A673 (cell line): ENCODE results near the gene KDM3B. TPM values are rescaled to one million over a fixed set of nuclear protein-coding genes. Genes with fewer than 3 reads are reported as not detected.
A peak's percentile ranks its signal among the peaks of the same experiment; 100 is the strongest.

Experiments
- BruUV-seq: library from RNA; stranded (reverse); fragments of 400-500 nt; replicated peaks from 2 replicates; lab custom pipeline; 2021; lab: Mats Ljungman, UMichigan
- CTCF ChIA-PET: fragments of 300-600 bp; sonication (Branson Sonifier 250); formaldehyde crosslinking; loops from one replicate; lab custom pipeline; 2022; ENCODE audit warnings: antibody characterized with exemption; lab: Charles Lee
- POLR2A ChIA-PET: fragments of 300-600 bp; sonication (Branson Sonifier 250); formaldehyde crosslinking; loops from one replicate; lab custom pipeline; 2022; ENCODE audit warnings: antibody characterized with exemption; ENCODE audit not compliant: low non-redundant PET; lab: Charles Lee
- DNase-seq: peaks from one replicate; pipeline ENCODE4 v3.0.0-alpha.2; 2015; ENCODE audit warnings: low spot score
- H3K27ac ChIP-seq: fragments of 200-600 bp; sonication (generic); 2 replicates; pipeline ENCODE4 v1.5.1; 2016; ENCODE audit warnings: mixed run types, low read depth, mild to moderate bottlenecking, mixed read lengths, antibody characterized with exemption, low read length; ENCODE audit not compliant: poor library complexity, severe bottlenecking
- H3K27me3 ChIP-seq: fragments of 200-600 bp; sonication (generic); replicated peaks from 2 replicates; pipeline ENCODE4 v1.6.1; 2017; ENCODE audit warnings: mixed run types, low read depth, mild to moderate bottlenecking, mixed read lengths, antibody characterized with exemption, low read length; ENCODE audit not compliant: insufficient read depth, poor library complexity
- H3K36me3 ChIP-seq: fragments of 200-600 bp; sonication (generic); 2 replicates; pipeline ENCODE4 v1.6.1; 2016; ENCODE audit warnings: mixed run types, mild to moderate bottlenecking, mixed read lengths, antibody characterized with exemption, low read length; ENCODE audit not compliant: insufficient read depth, poor library complexity, severe bottlenecking
- H3K4me1 ChIP-seq: fragments of 200-600 bp; sonication (generic); 2 replicates; pipeline ENCODE4 v1.6.1; 2017; ENCODE audit warnings: mixed run types, mild to moderate bottlenecking, mixed read lengths, antibody characterized with exemption, low read length; ENCODE audit not compliant: insufficient read depth, poor library complexity, severe bottlenecking
- H3K4me3 ChIP-seq: fragments of 200-600 bp; sonication (generic); 2 replicates; pipeline ENCODE4 v1.5.1; 2016; ENCODE audit warnings: low read depth, mixed run types, mild to moderate bottlenecking, mixed read lengths, low read length; ENCODE audit not compliant: poor library complexity, severe bottlenecking
- H3K9me3 ChIP-seq: fragments of 200-600 bp; sonication (generic); 2 replicates; pipeline ENCODE4 v1.6.1; 2016; ENCODE audit warnings: mixed run types, low read depth, mild to moderate bottlenecking, mixed read lengths, antibody characterized with exemption, low read length; ENCODE audit not compliant: poor library complexity, severe bottlenecking
- EZH2 ChIP-seq: fragments of 200-600 bp; sonication (generic); IDR thresholded peaks from 2 replicates; pipeline ENCODE4 v1.6.1; 2017; ENCODE audit warnings: borderline replicate concordance, low read depth, mild to moderate bottlenecking, mixed read lengths, antibody characterized with exemption, low read length; ENCODE audit not compliant: poor library complexity, severe bottlenecking
- intact Hi-C: fragments of 100-400 bp; cut with micrococcal nuclease; formaldehyde crosslinking; loops from one replicate; pipeline ENCODE4 v1.10.0; 2022; ENCODE audit not compliant: unreplicated experiment
- total RNA-seq: library from RNA; stranded (reverse); gene quantifications from 2 replicates; pipeline ENCODE4 v1.2.3, GENCODE V29; 2021
- TF ChIP-seq, protein P1 (sequence below): fragments of 300-800, 200-600 bp; sonication (generic); conservative IDR thresholded peaks from 2 replicates; pipeline ENCODE4 v1.5.1; 2017; ENCODE audit warnings: low read depth, mild to moderate bottlenecking, antibody characterized with exemption, low read length, moderate library complexity, mixed read lengths

Gene KDM3B
- total RNA-seq, 1 experiment from 2014 or later = 62.1 TPM

DNA sequence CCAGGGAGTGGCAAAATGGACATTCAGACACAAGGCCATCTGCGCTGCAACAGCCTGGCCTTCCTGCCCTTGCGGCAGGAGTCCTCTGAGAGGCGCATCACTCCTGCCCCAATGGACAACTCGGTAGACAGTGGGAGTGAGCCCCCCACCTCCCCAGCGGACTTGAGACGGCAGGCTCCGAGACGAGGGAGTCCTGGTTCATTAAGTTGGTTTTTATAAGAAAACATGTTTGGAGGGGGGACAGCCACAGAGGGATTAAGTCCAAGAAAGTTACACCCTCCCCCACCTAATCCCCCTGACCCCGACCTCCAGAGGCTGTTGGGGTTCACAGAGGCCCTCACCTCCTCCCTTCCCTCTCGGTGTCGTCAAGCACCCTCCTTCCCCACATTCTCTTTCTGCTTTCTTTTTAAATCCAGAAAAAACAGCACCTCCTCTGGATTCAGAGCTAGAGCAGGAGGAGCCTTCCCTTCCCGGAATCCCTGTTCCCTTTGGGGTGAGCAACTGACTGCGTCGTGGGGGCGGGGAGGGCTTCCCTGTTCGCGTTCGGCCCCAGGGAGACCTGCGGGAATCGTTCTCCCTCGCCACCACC, 111.0 kb downstream of the KDM3B start:
- TSS peak; percentile 81 for BruUV-seq
- CTCF ChIA-PET = interaction anchor here (0.7 to 1.5 kb wide), 4 partner anchors 9 to 210 kb away, joined by 6 to 12 read pairs (median 8); no protein-coding TSS in a partner anchor
- peak; percentile 15 for DNase-seq
- peaks cover 20% of the 10 kb centered on the region for H3K36me3 ChIP-seq
- peaks cover 13% of the 10 kb centered on the region for H3K4me1 ChIP-seq
- H3K27me3 ChIP-seq = no peaks in the 10 kb centered on the region
- TF ChIP-seq EZH2 = no peak
- TF ChIP-seq, protein P1, sequence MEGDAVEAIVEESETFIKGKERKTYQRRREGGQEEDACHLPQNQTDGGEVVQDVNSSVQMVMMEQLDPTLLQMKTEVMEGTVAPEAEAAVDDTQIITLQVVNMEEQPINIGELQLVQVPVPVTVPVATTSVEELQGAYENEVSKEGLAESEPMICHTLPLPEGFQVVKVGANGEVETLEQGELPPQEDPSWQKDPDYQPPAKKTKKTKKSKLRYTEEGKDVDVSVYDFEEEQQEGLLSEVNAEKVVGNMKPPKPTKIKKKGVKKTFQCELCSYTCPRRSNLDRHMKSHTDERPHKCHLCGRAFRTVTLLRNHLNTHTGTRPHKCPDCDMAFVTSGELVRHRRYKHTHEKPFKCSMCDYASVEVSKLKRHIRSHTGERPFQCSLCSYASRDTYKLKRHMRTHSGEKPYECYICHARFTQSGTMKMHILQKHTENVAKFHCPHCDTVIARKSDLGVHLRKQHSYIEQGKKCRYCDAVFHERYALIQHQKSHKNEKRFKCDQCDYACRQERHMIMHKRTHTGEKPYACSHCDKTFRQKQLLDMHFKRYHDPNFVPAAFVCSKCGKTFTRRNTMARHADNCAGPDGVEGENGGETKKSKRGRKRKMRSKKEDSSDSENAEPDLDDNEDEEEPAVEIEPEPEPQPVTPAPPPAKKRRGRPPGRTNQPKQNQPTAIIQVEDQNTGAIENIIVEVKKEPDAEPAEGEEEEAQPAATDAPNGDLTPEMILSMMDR = no peak
- H3K27ac ChIP-seq = peak overlapping the region; percentile 100
- peak overlapping the region; percentile 86 for H3K4me3 ChIP-seq
- POLR2A ChIA-PET = interaction anchor here (0.7 to 1.1 kb wide), 3 partner anchors 14 to 767 kb away, joined by 3 to 8 read pairs (median 3); no protein-coding TSS in a partner anchor
- H3K9me3 ChIP-seq = no peaks in the 10 kb centered on the region
- intact Hi-C loops = loop anchor here (1.0 to 10.0 kb wide), 3 partner anchors 40 to 811 kb away; partner anchors contain the start of gene ETF1

DNA sequence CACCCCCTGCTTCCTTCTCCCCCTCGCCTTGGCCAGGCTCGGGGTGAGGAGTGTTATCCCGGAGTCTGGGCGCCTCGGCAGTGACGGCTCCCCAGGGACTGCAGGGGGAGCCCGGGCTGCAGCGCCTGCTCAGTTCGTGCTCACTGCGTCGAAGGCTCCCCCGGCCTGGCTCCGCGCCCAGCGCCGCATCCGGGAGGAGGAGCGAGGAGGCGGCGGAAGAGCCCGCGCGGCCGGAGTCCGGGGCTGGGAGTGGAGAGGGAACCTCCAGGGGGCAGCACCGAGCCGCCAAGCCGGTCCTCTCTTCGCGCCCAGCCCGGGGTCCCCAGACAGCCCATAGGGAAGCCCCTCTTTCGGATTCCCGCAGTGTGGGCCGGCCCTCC, 111.5 kb downstream of the KDM3B start:
- CTCF ChIA-PET = interaction anchor here (0.9 to 1.5 kb wide), 3 partner anchors 9 to 45 kb away, joined by 6 to 9 read pairs (median 7); no protein-coding TSS in a partner anchor
- DNase-seq = peak; percentile 98
- Histone ChIP-seq H3K4me3 (peak overlapping the region; percentile 86), H3K36me3 (peaks cover 23% of the 10 kb centered on the region), H3K4me1 (peaks cover 13% of the 10 kb centered on the region), H3K27ac (peak overlapping the region; percentile 100), H3K27me3 (no peaks in the 10 kb centered on the region), H3K9me3 (no peaks in the 10 kb centered on the region)
- no peak for TF ChIP-seq EZH2
- TF ChIP-seq, protein P1 = peak; percentile 92
- intact Hi-C loops = loop anchor here (1.0 to 10.0 kb wide), 3 partner anchors 39 to 811 kb away; partner anchors contain the start of gene ETF1
- BruUV-seq = no TSS peak
- POLR2A ChIA-PET = interaction anchor here (0.7 to 1.1 kb wide), 2 partner anchors 15 to 48 kb away, joined by 3 to 8 read pairs; no protein-coding TSS in a partner anchor

DNA sequence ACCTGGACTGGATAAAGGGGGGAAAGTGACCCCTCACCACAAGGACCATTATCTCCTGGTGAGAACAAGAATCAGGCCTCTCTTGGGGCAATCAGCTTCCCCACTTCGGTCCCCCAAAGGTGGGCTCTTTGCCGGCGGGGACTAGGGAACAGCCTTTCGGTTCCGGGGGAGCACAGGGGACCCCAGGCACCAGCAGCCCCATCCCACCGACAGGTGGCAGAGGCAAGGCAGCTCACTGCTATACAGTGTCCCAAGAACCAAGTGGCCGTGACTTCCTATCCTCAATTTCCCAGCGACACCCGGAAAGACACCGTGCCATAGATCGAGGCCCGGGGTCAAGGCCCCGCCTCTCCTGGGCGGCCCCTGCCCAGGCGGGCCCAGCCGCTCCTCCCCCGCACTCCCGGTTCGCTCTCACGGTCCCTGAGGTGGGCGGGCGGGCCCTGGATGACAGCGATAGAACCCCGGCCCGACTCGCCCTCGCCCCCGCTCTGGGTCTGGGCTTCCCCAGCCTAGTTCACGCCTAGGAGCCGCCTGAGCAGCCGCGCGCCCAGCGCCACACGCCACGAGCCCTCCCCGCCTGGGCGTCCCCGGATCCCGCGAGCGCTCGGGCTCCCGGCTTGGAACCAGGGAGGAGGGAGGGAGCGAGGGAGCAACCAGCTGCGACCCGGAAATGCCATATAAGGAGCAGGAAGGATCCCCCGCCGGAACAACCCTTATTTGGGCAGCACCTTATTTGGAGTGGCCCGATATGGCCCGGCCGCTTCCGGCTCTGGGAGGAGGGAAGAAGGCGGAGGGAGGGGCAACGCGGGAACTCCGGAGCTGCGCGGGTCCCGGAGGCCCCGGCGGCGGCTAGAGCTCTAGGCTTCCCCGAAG, 112.1 kb downstream of the KDM3B start:
- H3K36me3 ChIP-seq = peaks cover 23% of the 10 kb centered on the region
- peak overlapping the region; percentile 86 for H3K4me3 ChIP-seq
- peak; percentile 100 for DNase-seq
- H3K27ac ChIP-seq = peak overlapping the region; percentile 100
- no peaks in the 10 kb centered on the region for H3K9me3 ChIP-seq
- H3K4me1 ChIP-seq = peaks cover 13% of the 10 kb centered on the region
- intact Hi-C loops = loop anchor here (1.0 to 10.0 kb wide), 3 partner anchors 39 to 810 kb away; partner anchors contain the start of gene ETF1
- BruUV-seq = no TSS peak
- POLR2A ChIA-PET = interaction anchor here (0.6 to 1.1 kb wide), 4 partner anchors 15 to 446 kb away, joined by 3 to 19 read pairs (median 12); no protein-coding TSS in a partner anchor
- CTCF ChIA-PET = interaction anchor here (1.1 to 1.2 kb wide), 3 partner anchors 12 to 39 kb away, joined by 3 to 6 read pairs (median 4); no protein-coding TSS in a partner anchor
- TF ChIP-seq EZH2 = no peak
- TF ChIP-seq, protein P1 = peak; percentile 31; the same call in 1 of the 2 replicates
- no peaks in the 10 kb centered on the region for H3K27me3 ChIP-seq
